Measurements from ENCODE around the gene CFAP46.
A peak's percentile ranks its signal among the peaks of the same experiment; 100 is the strongest.

The CFAP46 gene

GRCh38 chr10:132837905-132838304, 104.5 kb downstream of the CFAP46 start:
- WGBS, result 93% methylated on average over 19 of the region's 21 CpGs
- Histone ChIP-seq H3K27ac (ENCODE audit: low read length, poor library complexity, severe bottlenecking) (no peak overlapping the region), H2BK15ac (ENCODE audit: low read depth, poor library complexity, severe bottlenecking) (peak overlapping the region; percentile 34), H3K79me1 (replicated peaks; ENCODE audit: low read length, poor library complexity, severe bottlenecking) (no peaks in the 10 kb centered on the region), H4K8ac (ENCODE audit: low read length) (no peak overlapping the region), H3K14ac (ENCODE audit: low read length in 2 of 2) (no peak overlapping the region), H2BK12ac (ENCODE audit: low read length in 2 of 2) (no peak overlapping the region), H3K9me3 (ENCODE audit: control insufficient read depth, low read length) (peaks cover 17% of the 10 kb centered on the region), H3K4ac (ENCODE audit: low read depth in 1 of 2, low read length in 2 of 2) (no peak overlapping the region), H3K9ac (ENCODE audit: low read length) (no peak overlapping the region), H2BK5ac (ENCODE audit: low read depth, low read length, poor library complexity, severe bottlenecking) (no peak overlapping the region), H4K91ac (ENCODE audit: low read length) (no peak overlapping the region), H3K18ac (ENCODE audit: low read depth in 1 of 2, low read length in 2 of 2) (no peak overlapping the region), H3K4me1 (ENCODE audit: control insufficient read depth, insufficient read depth, low read depth, low read length) (peaks cover 10% of the 10 kb centered on the region), H2AFZ (ENCODE audit: low read depth, low read length) (no peak overlapping the region), H3K23ac (ENCODE audit: low read length in 2 of 2) (no peak overlapping the region), H2AK5ac (ENCODE audit: low read length, severe bottlenecking) (no peak overlapping the region), H3K4me2 (ENCODE audit: low read length, poor library complexity, severe bottlenecking) (no peak overlapping the region), H3K4me3 (ENCODE audit: insufficient read depth in 1 of 2, low read depth in 1 of 2, low read length in 2 of 2) (no peak overlapping the region), H3K36me3 (ENCODE audit: control insufficient read depth in 1 of 2, insufficient read depth in 2 of 2, low read depth in 1 of 2, low read length in 2 of 2) (no peaks in the 10 kb centered on the region), H2BK120ac (ENCODE audit: low read depth, low read length) (no peak overlapping the region), H3K27me3 (ENCODE audit: control insufficient read depth in 1 of 2, insufficient read depth in 1 of 2, low read length in 2 of 2) (peaks cover 5 to 52% of the 10 kb centered on the region in 2 experiments)
- no peak for DNase-seq

- Histone ChIP-seq H3K4me3 (ENCODE audit: insufficient read depth in 1 of 2, low read depth in 1 of 2, low read length in 2 of 2) (no peak overlapping the region), H4K91ac (ENCODE audit: low read length) (peak overlapping the region; percentile 5), H3K27ac (ENCODE audit: low read length, poor library complexity, severe bottlenecking) (no peak overlapping the region), H3K4me2 (ENCODE audit: low read length, poor library complexity, severe bottlenecking) (no peak overlapping the region), H2BK15ac (ENCODE audit: low read depth, poor library complexity, severe bottlenecking) (no peak overlapping the region), H3K4me1 (ENCODE audit: control insufficient read depth, insufficient read depth, low read depth, low read length) (peaks cover 10% of the 10 kb centered on the region), H3K9ac (ENCODE audit: low read length) (no peak overlapping the region), H3K9me3 (ENCODE audit: control insufficient read depth, low read length) (peaks cover 8% of the 10 kb centered on the region), H2AFZ (ENCODE audit: low read depth, low read length) (no peak overlapping the region), H3K79me1 (replicated peaks; ENCODE audit: low read length, poor library complexity, severe bottlenecking) (no peaks in the 10 kb centered on the region), H3K36me3 (ENCODE audit: control insufficient read depth in 1 of 2, insufficient read depth in 2 of 2, low read depth in 1 of 2, low read length in 2 of 2) (no peaks in the 10 kb centered on the region), H3K23ac (ENCODE audit: low read length in 2 of 2) (no peak overlapping the region), H3K27me3 (ENCODE audit: control insufficient read depth in 1 of 2, insufficient read depth in 1 of 2, low read length in 2 of 2) (peaks cover 12 to 61% of the 10 kb centered on the region in 2 experiments), H3K14ac (ENCODE audit: low read length in 2 of 2) (no peak overlapping the region), H3K18ac (ENCODE audit: low read depth in 1 of 2, low read length in 2 of 2) (no peak overlapping the region), H2BK5ac (ENCODE audit: low read depth, low read length, poor library complexity, severe bottlenecking) (no peak overlapping the region), H3K4ac (ENCODE audit: low read depth in 1 of 2, low read length in 2 of 2) (no peak overlapping the region), H2BK12ac (ENCODE audit: low read length in 2 of 2) (no peak overlapping the region), H2BK120ac (ENCODE audit: low read depth, low read length) (no peak overlapping the region), H4K8ac (ENCODE audit: low read length) (no peak overlapping the region), H2AK5ac (ENCODE audit: low read length, severe bottlenecking) (no peak overlapping the region)
- 47% methylated on average over 34 of the region's 34 CpGs for WGBS
- no peak for DNase-seq
Observed at GRCh38 chr10:132836832-132837540, 105.4 kb downstream of the CFAP46 start.

GRCh38 chr10:132836248-132836831, 106.0 kb downstream of the CFAP46 start:
- H4K8ac ChIP-seq (ENCODE audit: low read length), result no peak overlapping the region
- H2BK5ac ChIP-seq (ENCODE audit: low read depth, low read length, poor library complexity, severe bottlenecking), result no peak overlapping the region
- H2BK12ac ChIP-seq (ENCODE audit: low read length in 2 of 2), result no peak overlapping the region
- no peak overlapping the region for H3K27ac ChIP-seq (ENCODE audit: low read length, poor library complexity, severe bottlenecking)
- no peak overlapping the region for H3K4me2 ChIP-seq (ENCODE audit: low read length, poor library complexity, severe bottlenecking)
- H3K14ac ChIP-seq (ENCODE audit: low read length in 2 of 2), result no peak overlapping the region
- no peak overlapping the region for H2AK5ac ChIP-seq (ENCODE audit: low read length, severe bottlenecking)
- H3K18ac ChIP-seq (ENCODE audit: low read depth in 1 of 2, low read length in 2 of 2), result no peak overlapping the region
- H3K79me1 ChIP-seq (replicated peaks; ENCODE audit: low read length, poor library complexity, severe bottlenecking), result no peaks in the 10 kb centered on the region
- no peak overlapping the region for H3K4me3 ChIP-seq (ENCODE audit: insufficient read depth in 1 of 2, low read depth in 1 of 2, low read length in 2 of 2)
- H3K9me3 ChIP-seq (ENCODE audit: control insufficient read depth, low read length), result peaks cover 4% of the 10 kb centered on the region
- H3K9ac ChIP-seq (ENCODE audit: low read length), result no peak overlapping the region
- H2BK15ac ChIP-seq (ENCODE audit: low read depth, poor library complexity, severe bottlenecking), result no peak overlapping the region
- no peak overlapping the region for H4K91ac ChIP-seq (ENCODE audit: low read length)
- H3K36me3 ChIP-seq (ENCODE audit: control insufficient read depth in 1 of 2, insufficient read depth in 2 of 2, low read depth in 1 of 2, low read length in 2 of 2), result no peaks in the 10 kb centered on the region
- no peak overlapping the region for H3K23ac ChIP-seq (ENCODE audit: low read length in 2 of 2)
- H3K4me1 ChIP-seq (ENCODE audit: control insufficient read depth, insufficient read depth, low read depth, low read length), result peaks cover 10% of the 10 kb centered on the region
- H2BK120ac ChIP-seq (ENCODE audit: low read depth, low read length), result no peak overlapping the region
- H3K27me3 ChIP-seq (ENCODE audit: control insufficient read depth in 1 of 2, insufficient read depth in 1 of 2, low read length in 2 of 2), result peaks cover 12 to 68% of the 10 kb centered on the region in 2 experiments
- DNase-seq, result no peak
- H2AFZ ChIP-seq (ENCODE audit: low read depth, low read length), result no peak overlapping the region
- no peak overlapping the region for H3K4ac ChIP-seq (ENCODE audit: low read depth in 1 of 2, low read length in 2 of 2)
- 69% methylated on average over 27 of the region's 27 CpGs for WGBS

GRCh38 chr10:132835848-132836233, 106.5 kb downstream of the CFAP46 start:
- Histone ChIP-seq H4K91ac (ENCODE audit: low read length) (no peak overlapping the region), H3K27ac (ENCODE audit: low read length, poor library complexity, severe bottlenecking) (no peak overlapping the region), H3K9ac (ENCODE audit: low read length) (no peak overlapping the region), H3K4me1 (ENCODE audit: control insufficient read depth, insufficient read depth, low read depth, low read length) (peaks cover 10% of the 10 kb centered on the region), H4K8ac (ENCODE audit: low read length) (no peak overlapping the region), H3K4me3 (ENCODE audit: insufficient read depth in 1 of 2, low read depth in 1 of 2, low read length in 2 of 2) (no peak overlapping the region), H2BK5ac (ENCODE audit: low read depth, low read length, poor library complexity, severe bottlenecking) (no peak overlapping the region), H3K14ac (ENCODE audit: low read length in 2 of 2) (no peak overlapping the region), H3K79me1 (replicated peaks; ENCODE audit: low read length, poor library complexity, severe bottlenecking) (no peaks in the 10 kb centered on the region), H3K4me2 (ENCODE audit: low read length, poor library complexity, severe bottlenecking) (no peak overlapping the region), H3K18ac (ENCODE audit: low read depth in 1 of 2, low read length in 2 of 2) (no peak overlapping the region), H3K4ac (ENCODE audit: low read depth in 1 of 2, low read length in 2 of 2) (no peak overlapping the region), H2AFZ (ENCODE audit: low read depth, low read length) (no peak overlapping the region), H2BK120ac (ENCODE audit: low read depth, low read length) (no peak overlapping the region), H3K9me3 (ENCODE audit: control insufficient read depth, low read length) (no peaks in the 10 kb centered on the region), H3K27me3 (ENCODE audit: control insufficient read depth in 1 of 2, insufficient read depth in 1 of 2, low read length in 2 of 2) (peaks cover 17 to 70% of the 10 kb centered on the region in 2 experiments), H3K36me3 (ENCODE audit: control insufficient read depth in 1 of 2, insufficient read depth in 2 of 2, low read depth in 1 of 2, low read length in 2 of 2) (no peaks in the 10 kb centered on the region), H2BK15ac (ENCODE audit: low read depth, poor library complexity, severe bottlenecking) (no peak overlapping the region), H3K23ac (ENCODE audit: low read length in 2 of 2) (no peak overlapping the region), H2AK5ac (ENCODE audit: low read length, severe bottlenecking) (no peak overlapping the region), H2BK12ac (ENCODE audit: low read length in 2 of 2) (no peak overlapping the region)
- 59% methylated on average over 9 of the region's 18 CpGs for WGBS
- DNase-seq, result no peak

Measured in mesenchymal stem cell (in vitro differentiated cells and primary cell).